Brain microvascular endothelial cell (primary cell): Measurements from ENCODE around the gene ZFHX3.

Source experiments
- DNase-seq: peaks from one replicate; pipeline ENCODE4 v3.0.0-alpha.2; 2020
- H3K27ac ChIP-seq: fragments of 250-450 bp; sonication (Bioruptor Pico); 2 replicates; pipeline ENCODE4 v1.5.1; 2020; ENCODE audit warnings: mild to moderate bottlenecking, moderate library complexity
- H3K27me3 ChIP-seq: fragments of 250-450 bp; sonication (Bioruptor Pico); replicated peaks from 2 replicates; pipeline ENCODE4 v1.5.1; 2020; ENCODE audit warnings: mild to moderate bottlenecking
- H3K36me3 ChIP-seq: fragments of 250-450 bp; sonication (Bioruptor Pico); replicated peaks from 2 replicates; pipeline ENCODE4 v1.5.1; 2020; ENCODE audit warnings: mild to moderate bottlenecking
- H3K4me3 ChIP-seq: 2 replicates; pipeline ENCODE4 v1.5.1; 2011; ENCODE audit warnings: low read depth, mild to moderate bottlenecking, control low read depth, low read length, moderate library complexity
- in situ Hi-C: cut with HindIII; loops from 2 replicates; pipeline ENCODE4 v1.10.0; 2017; ENCODE audit warnings: low sequenced_read_pairs, low pct_ligation_motif_present
- TF ChIP-seq, protein P1 (sequence below): IDR thresholded peaks from 2 replicates; pipeline ENCODE4 v1.5.1; 2011; ENCODE audit warnings: low read depth, mild to moderate bottlenecking, moderate library complexity, low read length, control low read depth, inconsistent platforms; ENCODE audit errors: missing control alignments

ZFHX3 gene

GRCh38 chr16:73033271-73033998 lies 14.5 kb downstream of the ZFHX3 start:
- Histone ChIP-seq H3K27ac (no peak overlapping the region), H3K36me3 (no peaks in the 10 kb centered on the region), H3K4me3 (no peak overlapping the region), H3K27me3 (no peaks in the 10 kb centered on the region)
- in situ Hi-C loops: no loop called here
- no peak for DNase-seq
- TF ChIP-seq, protein P1, sequence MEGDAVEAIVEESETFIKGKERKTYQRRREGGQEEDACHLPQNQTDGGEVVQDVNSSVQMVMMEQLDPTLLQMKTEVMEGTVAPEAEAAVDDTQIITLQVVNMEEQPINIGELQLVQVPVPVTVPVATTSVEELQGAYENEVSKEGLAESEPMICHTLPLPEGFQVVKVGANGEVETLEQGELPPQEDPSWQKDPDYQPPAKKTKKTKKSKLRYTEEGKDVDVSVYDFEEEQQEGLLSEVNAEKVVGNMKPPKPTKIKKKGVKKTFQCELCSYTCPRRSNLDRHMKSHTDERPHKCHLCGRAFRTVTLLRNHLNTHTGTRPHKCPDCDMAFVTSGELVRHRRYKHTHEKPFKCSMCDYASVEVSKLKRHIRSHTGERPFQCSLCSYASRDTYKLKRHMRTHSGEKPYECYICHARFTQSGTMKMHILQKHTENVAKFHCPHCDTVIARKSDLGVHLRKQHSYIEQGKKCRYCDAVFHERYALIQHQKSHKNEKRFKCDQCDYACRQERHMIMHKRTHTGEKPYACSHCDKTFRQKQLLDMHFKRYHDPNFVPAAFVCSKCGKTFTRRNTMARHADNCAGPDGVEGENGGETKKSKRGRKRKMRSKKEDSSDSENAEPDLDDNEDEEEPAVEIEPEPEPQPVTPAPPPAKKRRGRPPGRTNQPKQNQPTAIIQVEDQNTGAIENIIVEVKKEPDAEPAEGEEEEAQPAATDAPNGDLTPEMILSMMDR: no peak

DNA sequence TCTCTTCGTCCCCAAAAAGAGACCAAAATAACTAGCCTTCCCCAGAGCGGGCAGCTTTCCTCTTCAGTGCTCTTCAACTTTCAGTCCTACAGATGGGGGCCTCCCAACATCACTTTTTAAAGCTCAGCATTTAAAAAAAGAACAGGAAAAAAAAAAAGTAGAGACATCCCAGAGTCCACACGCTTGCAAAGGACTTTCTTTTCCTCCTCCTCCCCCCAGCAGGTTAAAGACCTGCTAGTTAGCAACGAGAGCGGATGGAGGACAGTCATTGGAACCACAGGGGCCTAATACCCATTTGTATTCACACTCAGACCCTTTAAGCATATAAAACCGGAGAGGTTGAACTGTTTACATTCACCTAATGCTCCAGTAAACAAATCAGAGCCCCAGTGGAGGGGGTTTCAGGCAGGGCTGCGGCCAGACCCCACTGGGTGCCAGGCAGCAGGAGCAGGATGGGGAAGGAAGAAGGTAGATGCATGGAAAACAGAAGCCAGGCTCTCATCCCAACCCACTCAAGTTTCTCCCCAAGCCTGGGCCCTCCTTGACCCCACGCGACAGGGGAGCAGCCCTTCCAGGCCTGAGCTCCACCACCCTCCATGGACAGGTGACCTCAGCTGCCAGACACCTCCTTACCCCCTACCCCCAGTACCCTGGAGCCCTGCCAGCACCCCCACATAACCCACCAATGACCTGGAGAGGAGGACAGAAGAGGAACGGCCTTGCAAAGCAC lies 15.2 kb downstream of the ZFHX3 start:
- H3K4me3 ChIP-seq: no peak overlapping the region
- in situ Hi-C loops: no loop called here

DNA sequence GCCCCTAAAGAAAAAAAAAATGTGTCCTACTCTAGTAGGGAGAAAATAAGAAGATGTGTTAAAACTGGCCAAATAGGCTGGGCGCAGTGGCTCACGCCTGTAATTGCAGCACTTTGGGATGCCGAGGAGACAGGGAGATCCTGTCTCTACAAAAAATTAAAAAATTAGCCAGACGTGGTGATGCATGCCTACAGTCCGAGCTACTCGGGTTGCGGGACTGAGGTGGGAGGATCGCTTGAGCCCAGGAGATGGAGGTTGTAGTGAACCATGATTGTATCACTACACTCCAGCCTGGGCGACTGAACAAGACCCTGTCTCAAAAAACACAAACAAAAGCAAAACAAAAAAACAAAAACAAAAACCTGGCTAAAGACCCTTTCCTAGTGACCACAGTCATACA lies 15.9 kb downstream of the ZFHX3 start:
- Histone ChIP-seq H3K4me3 (no peak overlapping the region), H3K27me3 (no peaks in the 10 kb centered on the region)

More for the DNA sequence above, 15.2 kb downstream of the ZFHX3 start:
- Histone ChIP-seq H3K27me3 (no peaks in the 10 kb centered on the region), H3K27ac (no peak overlapping the region), H3K36me3 (no peaks in the 10 kb centered on the region)
- TF ChIP-seq, protein P1: no peak
- DNase-seq: no peak

GRCh38 chr16:73031155-73031866 lies 16.6 kb downstream of the ZFHX3 start:
- no peak for DNase-seq
- H3K27me3 ChIP-seq: no peaks in the 10 kb centered on the region
- H3K27ac ChIP-seq: no peak overlapping the region
- no peak overlapping the region for H3K4me3 ChIP-seq
- TF ChIP-seq, protein P1: peak; percentile 40
- in situ Hi-C loops: no loop called here
- no peaks in the 10 kb centered on the region for H3K36me3 ChIP-seq

More for the DNA sequence above, 15.9 kb downstream of the ZFHX3 start:
- no peak overlapping the region for H3K27ac ChIP-seq
- H3K36me3 ChIP-seq: no peaks in the 10 kb centered on the region
- DNase-seq: no peak
- TF ChIP-seq, protein P1: no peak
- in situ Hi-C loops: no loop called here

DNA sequence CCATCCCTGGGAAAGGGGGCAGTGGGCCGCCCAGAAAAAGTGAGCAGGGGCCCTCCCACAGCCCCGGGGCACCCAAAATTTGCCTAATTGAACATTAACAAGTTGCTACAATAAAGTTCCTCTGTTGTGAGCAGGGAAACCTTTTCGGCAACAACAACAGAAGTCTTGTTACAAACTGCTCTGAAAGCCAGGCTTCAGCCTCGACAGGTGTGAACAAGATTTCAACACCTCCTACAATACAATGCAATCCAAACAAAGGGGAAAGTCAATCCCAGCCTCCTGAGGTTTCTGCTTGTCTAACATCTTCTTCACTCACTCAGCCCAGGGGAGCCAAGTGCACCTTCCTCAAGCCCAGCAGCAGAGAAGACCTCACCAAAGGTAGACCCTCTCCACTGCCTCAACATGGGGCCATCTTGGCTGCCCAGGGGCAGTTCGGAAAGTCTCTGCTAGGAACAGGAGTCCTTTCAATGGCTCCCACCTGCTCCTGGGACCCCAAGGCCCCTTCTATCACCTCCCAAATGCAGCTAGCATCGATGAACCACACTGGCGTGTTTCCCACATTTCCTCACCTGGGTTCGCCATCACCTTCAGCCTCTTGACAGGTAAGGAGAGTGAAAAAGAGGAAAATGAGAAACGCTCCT lies 19.1 kb downstream of the ZFHX3 start:
- Histone ChIP-seq H3K27ac (no peak overlapping the region), H3K27me3 (no peaks in the 10 kb centered on the region), H3K36me3 (peaks cover under 1% of the 10 kb centered on the region), H3K4me3 (no peak overlapping the region)
- no peak for DNase-seq
- TF ChIP-seq, protein P1: no peak
- in situ Hi-C loops: no loop called here
